Small intestine (tissue), 16 donors: ENCODE data around the gene RBP2. TPM values are rescaled to one million over a fixed set of nuclear protein-coding genes. Genes with fewer than 3 reads are reported as not detected.
A peak's percentile ranks its signal among the peaks of the same experiment; 100 is the strongest.

ENCODE experiments used
- DNase-seq, 2 donors: peaks; one replicate each; pipeline versions ENCODE4 v3.0.0 to v3.0.0-alpha.2; 2013
- FAIRE-seq: peaks from 2 replicates; lab custom pipeline; 2012; peaks lifted over from hg19 to GRCh38; lab: Jason Lieb, UNC
- H3K27ac ChIP-seq, 3 donors: one replicate each; pipeline ENCODE4 v1.5.1; 2013; ENCODE audit warnings: low read length in 2 of 3, mild to moderate bottlenecking in 2 of 3, control low read depth in 1 of 3, inconsistent platforms in 1 of 3, low read depth in 1 of 3, moderate library complexity in 1 of 3
- H3K27me3 ChIP-seq, 3 donors: one replicate each; pipeline ENCODE4 v1.6.1; 2013; ENCODE audit warnings: low read length in 3 of 3, inconsistent platforms in 1 of 3; ENCODE audit not compliant: control insufficient read depth in 3 of 3, insufficient read depth in 3 of 3
- H3K36me3 ChIP-seq, 3 donors: one replicate each; pipeline ENCODE4 v1.6.1; 2013; ENCODE audit warnings: low read length in 3 of 3, inconsistent platforms in 1 of 3, low read depth in 1 of 3, mild to moderate bottlenecking in 1 of 3, moderate library complexity in 1 of 3; ENCODE audit not compliant: control insufficient read depth in 3 of 3, insufficient read depth in 2 of 3
- H3K4me1 ChIP-seq, 3 donors: one replicate each; pipeline ENCODE4 v1.6.1; 2013; ENCODE audit warnings: low read length in 2 of 3, inconsistent platforms in 1 of 3, low read depth in 1 of 3, mild to moderate bottlenecking in 1 of 3, moderate library complexity in 1 of 3; ENCODE audit not compliant: control insufficient read depth in 3 of 3, insufficient read depth in 2 of 3
- H3K4me3 ChIP-seq, 3 donors: one replicate each; pipeline ENCODE4 v1.5.1; 2013; ENCODE audit warnings: low read length in 3 of 3, control low read depth in 1 of 3, inconsistent platforms in 1 of 3, low read depth in 1 of 3, mild to moderate bottlenecking in 1 of 3, moderate library complexity in 1 of 3
- H3K9me3 ChIP-seq, 2 donors: one replicate each; pipeline ENCODE4 v1.6.1; 2013; ENCODE audit warnings: low read depth in 1 of 2, low read length in 1 of 2; ENCODE audit not compliant: control insufficient read depth in 2 of 2, insufficient read depth in 1 of 2
- WGBS, 3 donors: extraction: QIAGEN DNeasy Blood & Tissue Kit; methylation state at CpG; one replicate each; pipeline ENCODE4 v1.1.7; 2013; 5-methylcytosine and 5-hydroxymethylcytosine counted together
- long read RNA-seq, 10 donors: transcript quantifications; one replicate each; lab custom pipeline, GENCODE V29; 2026
- polyA plus RNA-seq, 4 donors: library from polyadenylated mRNA; stranded (reverse) in 3 of 4; unstranded in 1 of 4; fragments of 200-250 nt in 3 of 4; fragments of 120-200 nt in 1 of 4; gene quantifications; one replicate each; pipeline versions ENCODE4 v1.2.1 to v1.2.3, GENCODE V29; 2013
- donor health status: healthy with polysubstance abuse.
- donor health status: control.
- donor health status: control.
- donor health status: Bipolar disorder and iron deficiency.
- donor health status: healthy.

RBP2 gene
- polyA plus RNA-seq = over 10,000 TPM in 1 of 4 donors, 1,000 to 10,000 TPM in 3; 1,530 to 12,637 (median 3,776) TPM
- long read RNA-seq, donor 1 = 0 reads
- long read RNA-seq, donor 2, transcript RBP2-201 (4 exons, 694 nt) = major isoform, 829 of 904 reads
- long read RNA-seq, donor 2, partial matches to known transcripts = 60 of 904 reads
- long read RNA-seq, donor 2, other reads (novel, unspliced or antisense) = 15 of 904 reads
- long read RNA-seq, donor 3, transcript RBP2-201 (4 exons, 694 nt) = major isoform, 1,192 of 1,633 reads
- long read RNA-seq, donor 3, partial matches to known transcripts = 393 of 1,633 reads
- long read RNA-seq, donor 3, other reads (novel, unspliced or antisense) = 48 of 1,633 reads
- long read RNA-seq, donor 4, partial matches to known transcripts = 0 of 2 reads
- long read RNA-seq, donor 4, other reads (novel, unspliced or antisense) = 0 of 2 reads
- long read RNA-seq, donor 5, transcript RBP2-201 (4 exons, 694 nt) = major isoform, 170 of 249 reads
- long read RNA-seq, donor 5, partial matches to known transcripts = 79 of 249 reads
- long read RNA-seq, donor 5, other reads (novel, unspliced or antisense) = 0 of 249 reads
- long read RNA-seq, donor 6, transcript RBP2-201 (4 exons, 694 nt) = major isoform, 1,675 of 1,839 reads
- long read RNA-seq, donor 6, partial matches to known transcripts = 137 of 1,839 reads
- long read RNA-seq, donor 6, other reads (novel, unspliced or antisense) = 27 of 1,839 reads
- long read RNA-seq, donor 7 = 0 reads
- long read RNA-seq, donor 8 = 0 reads
- long read RNA-seq, donor 9, transcript RBP2-201 (4 exons, 694 nt) = major isoform, 478 of 524 reads
- long read RNA-seq, donor 9, partial matches to known transcripts = 34 of 524 reads
- long read RNA-seq, donor 9, other reads (novel, unspliced or antisense) = 12 of 524 reads
- long read RNA-seq, donor 10, transcript RBP2-201 (4 exons, 694 nt) = major isoform, 152 of 152 reads
- long read RNA-seq, donor 10, partial matches to known transcripts = 0 of 152 reads
- long read RNA-seq, donor 10, other reads (novel, unspliced or antisense) = 0 of 152 reads

- DNase-seq (peak; percentile 85 to 92), FAIRE-seq (no peak)
- H3K27me3 ChIP-seq = no peaks in the 10 kb centered on the region
- WGBS, 3 donors = 21 to 64% (median 43%) methylated on average over 4 of the region's 4 CpGs
- H3K4me3 ChIP-seq = peak within 1 kb of the TSS in 2 of 3 donors; percentile 61 to 65
- no peaks in the 10 kb centered on the region for H3K9me3 ChIP-seq
- peaks cover 0 to 18% (median 0%) of the 10 kb centered on the region in 3 donors for H3K36me3 ChIP-seq
- peak within 1 kb of the TSS; percentile 84 to 90 (median 89) for H3K27ac ChIP-seq
- peaks cover 5 to 27% (median 5%) of the 10 kb centered on the region in 3 donors for H3K4me1 ChIP-seq
Measured at GRCh38 chr3:139476348-139476747, at the start of gene RBP2. TSS of gene RBP2 (minus strand) at chr3:139476516. CDS start at chr3:139476459, 57 bp downstream.

DNA sequence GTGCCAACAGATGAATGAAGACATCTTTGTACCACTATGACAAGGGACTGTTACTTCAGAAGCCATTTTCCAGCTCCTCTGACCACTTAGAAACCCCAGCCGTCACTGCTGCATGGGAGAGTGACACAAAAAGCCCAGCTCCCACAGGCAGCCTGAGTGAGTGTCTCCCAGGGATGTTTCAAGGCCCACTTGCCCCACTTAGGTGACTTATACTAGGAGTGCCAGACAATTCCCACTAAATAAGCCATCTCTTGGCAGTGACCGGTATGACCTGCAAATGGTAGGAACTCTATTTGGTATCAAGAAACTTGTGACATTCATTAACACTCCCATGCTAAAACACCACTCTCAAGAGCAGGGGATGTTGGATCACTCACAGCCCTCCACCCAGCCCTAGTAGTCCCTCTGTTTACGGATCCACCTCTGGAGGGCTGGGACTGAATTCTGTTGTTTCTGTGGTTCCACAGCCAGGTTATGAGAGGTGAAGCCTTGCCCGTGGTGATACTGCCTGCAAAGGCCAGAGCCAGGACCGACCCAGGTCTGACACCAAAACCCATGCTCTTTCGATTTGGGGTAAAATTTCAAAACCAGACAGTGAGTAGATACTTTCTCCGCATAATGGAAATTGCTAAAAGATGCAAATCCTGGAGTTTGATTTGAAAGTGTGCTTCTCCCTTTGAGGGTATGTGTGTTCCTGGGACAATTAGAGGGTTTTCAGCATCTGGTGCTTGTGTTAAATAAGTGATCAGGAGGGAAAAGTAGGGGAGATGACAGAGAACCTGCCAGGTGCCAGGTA, 48.7 kb upstream of the RBP2 start:
- Histone ChIP-seq H3K27ac (no peak overlapping the region), H3K36me3 (peaks cover 0 to 50% (median 0%) of the 10 kb centered on the region in 3 donors), H3K4me1 (peaks cover 0 to 6% (median 0%) of the 10 kb centered on the region in 3 donors), H3K27me3 (no peaks in the 10 kb centered on the region), H3K9me3 (no peaks in the 10 kb centered on the region), H3K4me3 (no peak overlapping the region)
- WGBS, 3 donors = 91 to 94% (median 91%) methylated on average over 7 of the region's 7 CpGs
- FAIRE-seq = no peak
- no peak for DNase-seq

DNA sequence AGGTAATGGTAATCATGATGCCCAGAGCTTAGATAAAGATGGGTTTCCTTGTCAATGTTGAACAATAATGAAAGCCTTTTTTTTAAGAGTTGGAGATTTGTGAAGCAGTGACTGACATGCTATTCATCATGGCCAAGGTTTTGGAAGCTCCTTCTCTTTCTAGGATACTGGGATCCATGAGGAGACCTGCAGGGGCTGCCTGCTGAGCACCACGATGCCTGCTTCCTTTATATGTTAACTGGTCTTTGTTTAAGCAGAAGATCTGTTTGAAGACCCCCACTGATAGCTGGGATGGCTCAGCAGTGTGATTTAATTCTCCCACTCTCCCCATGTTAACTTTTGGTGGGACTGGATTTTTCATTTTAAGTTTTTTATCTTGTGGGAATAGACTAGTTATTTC, 47.4 kb upstream of the RBP2 start:
- no peak for DNase-seq
- FAIRE-seq = no peak
- Histone ChIP-seq H3K36me3 (peaks cover 0 to 55% (median 0%) of the 10 kb centered on the region in 3 donors), H3K4me3 (no peak overlapping the region), H3K27me3 (no peaks in the 10 kb centered on the region), H3K9me3 (no peaks in the 10 kb centered on the region), H3K4me1 (peaks cover 0 to 15% (median 3%) of the 10 kb centered on the region in 3 donors), H3K27ac (no peak overlapping the region)
- WGBS, 3 donors = 71 to 95% (median 86%) methylated on average over 1 of the region's 1 CpG

DNA sequence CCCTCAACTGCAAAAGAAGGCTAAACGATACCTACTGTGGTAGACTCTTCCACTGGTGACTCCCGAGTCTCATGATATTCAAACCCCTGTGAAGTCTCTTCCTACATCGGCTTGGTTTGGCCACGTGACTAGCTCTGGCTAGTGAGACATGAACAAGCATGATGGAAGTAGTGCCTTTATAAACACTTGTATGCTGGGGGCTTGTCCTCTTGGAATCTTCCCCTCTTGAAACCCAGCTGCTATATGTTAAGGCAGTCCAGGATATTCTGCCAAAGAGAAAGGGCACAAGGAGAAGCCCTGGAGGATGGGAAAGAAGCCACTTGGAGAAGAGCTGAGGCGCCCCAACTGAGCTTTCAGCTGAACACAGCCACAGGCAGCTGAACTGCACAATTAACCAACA, 46.9 kb upstream of the RBP2 start:
- H3K27ac ChIP-seq = no peak overlapping the region
- peaks cover 0 to 55% (median 0%) of the 10 kb centered on the region in 3 donors for H3K36me3 ChIP-seq
- H3K4me1 ChIP-seq = peaks cover 0 to 15% (median 3%) of the 10 kb centered on the region in 3 donors
- DNase-seq (no peak), FAIRE-seq (no peak)
- no peak overlapping the region for H3K4me3 ChIP-seq
- H3K9me3 ChIP-seq = no peaks in the 10 kb centered on the region
- no peaks in the 10 kb centered on the region for H3K27me3 ChIP-seq
- 90 to 98% (median 91%) methylated on average over 5 of the region's 5 CpGs for whole genome bisulfite sequencing, 3 donors

- Histone ChIP-seq H3K27ac (no peak overlapping the region), H3K4me1 (peaks cover 0 to 15% (median 3%) of the 10 kb centered on the region in 3 donors), H3K4me3 (no peak overlapping the region), H3K9me3 (no peaks in the 10 kb centered on the region), H3K27me3 (no peaks in the 10 kb centered on the region), H3K36me3 (peaks cover 0 to 56% (median 0%) of the 10 kb centered on the region in 3 donors)
- FAIRE-seq (no peak), DNase-seq (no peak)
- 41 to 61% (median 44%) methylated on average over 2 of the region's 2 CpGs for WGBS, 3 donors
Measured at GRCh38 chr3:139522421-139522820, 46.1 kb upstream of the RBP2 start.

DNA sequence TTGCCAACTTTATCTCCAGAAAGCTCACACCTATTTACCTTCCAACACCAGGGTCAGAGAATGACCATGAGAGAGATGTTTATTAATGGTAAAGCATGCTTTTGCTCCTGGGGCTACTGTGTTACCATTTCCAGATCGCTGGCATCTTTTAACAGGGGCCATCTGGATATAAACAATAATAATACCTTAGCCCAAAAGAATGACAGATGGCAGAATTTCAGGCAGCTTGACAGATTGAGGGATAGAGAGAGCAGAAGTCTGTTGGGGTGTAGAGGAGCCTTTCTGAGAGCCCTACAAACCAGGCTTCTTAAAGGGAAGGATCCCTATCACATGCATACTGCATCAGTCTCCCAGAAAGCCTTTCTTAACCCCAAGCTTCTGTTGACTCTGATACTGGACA, 45.5 kb upstream of the RBP2 start:
- no peak overlapping the region for H3K27ac ChIP-seq
- WGBS, 3 donors = 67 to 79% (median 76%) methylated on average over 1 of the region's 1 CpG
- H3K27me3 ChIP-seq = no peaks in the 10 kb centered on the region
- FAIRE-seq (no peak), DNase-seq (no peak)
- no peak overlapping the region for H3K4me3 ChIP-seq
- H3K4me1 ChIP-seq = peaks cover 0 to 15% (median 3%) of the 10 kb centered on the region in 3 donors
- H3K9me3 ChIP-seq = no peaks in the 10 kb centered on the region
- peaks cover 0 to 54% (median 0%) of the 10 kb centered on the region in 3 donors for H3K36me3 ChIP-seq

GRCh38 chr3:139521144-139521543, 44.8 kb upstream of the RBP2 start:
- Histone ChIP-seq H3K4me1 (peaks cover 0 to 15% (median 3%) of the 10 kb centered on the region in 3 donors), H3K36me3 (peaks cover 0 to 48% (median 0%) of the 10 kb centered on the region in 3 donors), H3K4me3 (no peak overlapping the region), H3K27me3 (no peaks in the 10 kb centered on the region), H3K9me3 (no peaks in the 10 kb centered on the region), H3K27ac (no peak overlapping the region)
- DNase-seq = no peak
- no peak for FAIRE-seq
- WGBS, 3 donors = 88 to 94% (median 93%) methylated on average over 3 of the region's 3 CpGs
